Endothelial cell (in vitro differentiated cells): ENCODE results near the gene SDE2. TPM values are rescaled to one million over a fixed set of nuclear protein-coding genes. Genes with fewer than 3 reads are reported as not detected.

Experiments
- DNase-seq: peaks from one replicate; pipeline ENCODE4 v3.0.0; 2021; ENCODE audit warnings: low spot score
- H3K27ac Mint-ChIP-seq: one replicate; pipeline ENCODE4 v1.8.0; 2021; ENCODE audit warnings: mixed read lengths, inconsistent platforms; ENCODE audit not compliant: unreplicated experiment
- H3K27me3 Mint-ChIP-seq: one replicate; pipeline ENCODE4 v1.8.0; 2021; ENCODE audit warnings: mild to moderate bottlenecking, moderate library complexity, mixed read lengths, inconsistent platforms; ENCODE audit not compliant: unreplicated experiment
- H3K36me3 Mint-ChIP-seq: one replicate; pipeline ENCODE4 v1.8.0; 2021; ENCODE audit warnings: mild to moderate bottlenecking, low read depth, mixed read lengths, inconsistent platforms; ENCODE audit not compliant: unreplicated experiment
- H3K4me1 Mint-ChIP-seq: one replicate; pipeline ENCODE4 v1.8.0; 2021; ENCODE audit warnings: mild to moderate bottlenecking, mixed read lengths, inconsistent platforms; ENCODE audit not compliant: unreplicated experiment
- H3K4me3 Mint-ChIP-seq: one replicate; pipeline ENCODE4 v1.8.0; 2021; ENCODE audit warnings: mild to moderate bottlenecking, mixed read lengths, inconsistent platforms; ENCODE audit not compliant: unreplicated experiment
- H3K9me3 Mint-ChIP-seq: one replicate; pipeline ENCODE4 v1.8.0; 2021; ENCODE audit warnings: mixed read lengths, inconsistent platforms; ENCODE audit not compliant: unreplicated experiment
- CTCF ChIP-seq: fragments of 200-600 bp; sonication (generic); IDR thresholded peaks from one replicate; pipeline ENCODE4 v1.5.0; 2021; ENCODE audit warnings: antibody characterized with exemption; ENCODE audit not compliant: unreplicated experiment
- total RNA-seq: library from RNA; stranded (reverse); fragmentation: NEBNext Ultra II Directional; extraction: Animal tissue kit (Norgen Biotek cat#: 25700); gene quantifications from one replicate; pipeline ENCODE4 v1.2.1, GENCODE V29; 2021; ENCODE audit not compliant: unreplicated experiment

SDE2 gene
- total RNA-seq, 1 donor from 2014 or later, result 17.8 TPM

- H3K36me3 Mint-ChIP-seq, result no peaks in the 10 kb centered on the region
- no peaks in the 10 kb centered on the region for H3K4me1 Mint-ChIP-seq
- DNase-seq, result no peak
- H3K27ac Mint-ChIP-seq, result no peak overlapping the region
- no peak overlapping the region for H3K4me3 Mint-ChIP-seq
- H3K9me3 Mint-ChIP-seq, result no peaks in the 10 kb centered on the region
- TF ChIP-seq CTCF, result no peak
- H3K27me3 Mint-ChIP-seq, result peaks cover 3% of the 10 kb centered on the region
Measured at GRCh38 chr1:226027538-226028217, 28.5 kb upstream of the SDE2 start.

- H3K9me3 Mint-ChIP-seq, result no peaks in the 10 kb centered on the region
- no peak for TF ChIP-seq CTCF
- DNase-seq, result no peak
- no peaks in the 10 kb centered on the region for H3K36me3 Mint-ChIP-seq
- no peak overlapping the region for H3K4me3 Mint-ChIP-seq
- no peaks in the 10 kb centered on the region for H3K4me1 Mint-ChIP-seq
- peaks cover 3% of the 10 kb centered on the region for H3K27me3 Mint-ChIP-seq
- no peak overlapping the region for H3K27ac Mint-ChIP-seq
Measured at GRCh38 chr1:226026833-226027232, 27.7 kb upstream of the SDE2 start.

- no peak for DNase-seq
- Mint-ChIP-seq H3K4me1 (no peaks in the 10 kb centered on the region), H3K9me3 (no peaks in the 10 kb centered on the region), H3K27ac (no peak overlapping the region), H3K36me3 (no peaks in the 10 kb centered on the region), H3K27me3 (no peaks in the 10 kb centered on the region), H3K4me3 (no peak overlapping the region)
- TF ChIP-seq CTCF, result no peak
Measured at GRCh38 chr1:226023735-226024134, 24.6 kb upstream of the SDE2 start.

- TF ChIP-seq CTCF, result no peak
- H3K4me1 Mint-ChIP-seq, result peaks cover 6% of the 10 kb centered on the region
- no peak overlapping the region for H3K27ac Mint-ChIP-seq
- H3K36me3 Mint-ChIP-seq, result no peaks in the 10 kb centered on the region
- no peak overlapping the region for H3K4me3 Mint-ChIP-seq
- no peak for DNase-seq
- no peaks in the 10 kb centered on the region for H3K27me3 Mint-ChIP-seq
- H3K9me3 Mint-ChIP-seq, result no peaks in the 10 kb centered on the region
Measured at GRCh38 chr1:226021801-226022200, 22.7 kb upstream of the SDE2 start.

GRCh38 chr1:226021401-226021800 lies 22.3 kb upstream of the SDE2 start:
- Mint-ChIP-seq H3K27ac (no peak overlapping the region), H3K4me1 (peaks cover 7% of the 10 kb centered on the region), H3K9me3 (no peaks in the 10 kb centered on the region), H3K4me3 (no peak overlapping the region), H3K27me3 (no peaks in the 10 kb centered on the region), H3K36me3 (no peaks in the 10 kb centered on the region)
- no peak for DNase-seq
- TF ChIP-seq CTCF, result no peak
